ENCODE results near the gene AK8.

AK8 gene

GRCh38 chr9:132840980-132841379, 37.1 kb downstream of the AK8 start:
- Histone ChIP-seq H3K27ac (ENCODE audit: low read length, poor library complexity, severe bottlenecking) (no peak overlapping the region), H3K14ac (ENCODE audit: low read length in 2 of 2) (no peak overlapping the region), H2BK15ac (ENCODE audit: low read depth, poor library complexity, severe bottlenecking) (no peak overlapping the region), H3K36me3 (ENCODE audit: control insufficient read depth in 1 of 2, insufficient read depth in 2 of 2, low read depth in 1 of 2, low read length in 2 of 2) (no peaks in the 10 kb centered on the region), H3K9ac (ENCODE audit: low read length) (no peak overlapping the region), H3K79me1 (replicated peaks; ENCODE audit: low read length, poor library complexity, severe bottlenecking) (no peaks in the 10 kb centered on the region), H3K18ac (ENCODE audit: low read depth in 1 of 2, low read length in 2 of 2) (no peak overlapping the region), H3K4me3 (ENCODE audit: insufficient read depth in 1 of 2, low read depth in 1 of 2, low read length in 2 of 2) (no peak overlapping the region), H3K4me2 (ENCODE audit: low read length, poor library complexity, severe bottlenecking) (no peak overlapping the region), H2AK5ac (ENCODE audit: low read length, severe bottlenecking) (no peak overlapping the region), H4K8ac (ENCODE audit: low read length) (no peak overlapping the region), H2BK12ac (ENCODE audit: low read length in 2 of 2) (no peak overlapping the region), H2AFZ (ENCODE audit: low read depth, low read length) (no peak overlapping the region), H2BK5ac (ENCODE audit: low read depth, low read length, poor library complexity, severe bottlenecking) (no peak overlapping the region), H3K4me1 (ENCODE audit: control insufficient read depth, insufficient read depth, low read depth, low read length) (peaks cover 2% of the 10 kb centered on the region), H4K91ac (ENCODE audit: low read length) (no peak overlapping the region), H3K4ac (ENCODE audit: low read depth in 1 of 2, low read length in 2 of 2) (no peak overlapping the region), H3K9me3 (ENCODE audit: control insufficient read depth, low read length) (no peaks in the 10 kb centered on the region), H3K23ac (ENCODE audit: low read length in 2 of 2) (no peak overlapping the region), H2BK120ac (ENCODE audit: low read depth, low read length) (no peak overlapping the region), H3K27me3 (ENCODE audit: control insufficient read depth in 1 of 2, insufficient read depth in 1 of 2, low read length in 2 of 2) (peaks cover 4 to 6% of the 10 kb centered on the region in 2 experiments)
- 72% methylated on average over 13 of the region's 13 CpGs for WGBS
- no peak for DNase-seq

- Histone ChIP-seq H2BK15ac (ENCODE audit: low read depth, poor library complexity, severe bottlenecking) (no peak overlapping the region), H3K27me3 (ENCODE audit: control insufficient read depth in 1 of 2, insufficient read depth in 1 of 2, low read length in 2 of 2) (peaks cover 8 to 13% of the 10 kb centered on the region in 2 experiments), H3K36me3 (ENCODE audit: control insufficient read depth in 1 of 2, insufficient read depth in 2 of 2, low read depth in 1 of 2, low read length in 2 of 2) (no peaks in the 10 kb centered on the region), H3K4me2 (ENCODE audit: low read length, poor library complexity, severe bottlenecking) (no peak overlapping the region), H3K4me1 (ENCODE audit: control insufficient read depth, insufficient read depth, low read depth, low read length) (peaks cover 2% of the 10 kb centered on the region), H3K27ac (ENCODE audit: low read length, poor library complexity, severe bottlenecking) (no peak overlapping the region), H3K79me1 (replicated peaks; ENCODE audit: low read length, poor library complexity, severe bottlenecking) (no peaks in the 10 kb centered on the region), H2BK120ac (ENCODE audit: low read depth, low read length) (no peak overlapping the region), H2AK5ac (ENCODE audit: low read length, severe bottlenecking) (no peak overlapping the region), H3K23ac (ENCODE audit: low read length in 2 of 2) (no peak overlapping the region), H2BK12ac (ENCODE audit: low read length in 2 of 2) (no peak overlapping the region), H4K91ac (ENCODE audit: low read length) (no peak overlapping the region), H2BK5ac (ENCODE audit: low read depth, low read length, poor library complexity, severe bottlenecking) (no peak overlapping the region), H3K9ac (ENCODE audit: low read length) (no peak overlapping the region), H2AFZ (ENCODE audit: low read depth, low read length) (no peak overlapping the region), H3K9me3 (ENCODE audit: control insufficient read depth, low read length) (no peaks in the 10 kb centered on the region), H4K8ac (ENCODE audit: low read length) (no peak overlapping the region), H3K4me3 (ENCODE audit: insufficient read depth in 1 of 2, low read depth in 1 of 2, low read length in 2 of 2) (no peak overlapping the region), H3K18ac (ENCODE audit: low read depth in 1 of 2, low read length in 2 of 2) (no peak overlapping the region), H3K14ac (ENCODE audit: low read length in 2 of 2) (no peak overlapping the region), H3K4ac (ENCODE audit: low read depth in 1 of 2, low read length in 2 of 2) (no peak overlapping the region)
- no peak for DNase-seq
- WGBS, result 86% methylated on average over 4 of the region's 4 CpGs
Observed at GRCh38 chr9:132838291-132838690, 39.8 kb downstream of the AK8 start.

- Histone ChIP-seq H2AK5ac (ENCODE audit: low read length, severe bottlenecking) (no peak overlapping the region), H3K4ac (ENCODE audit: low read depth in 1 of 2, low read length in 2 of 2) (no peak overlapping the region), H3K4me1 (ENCODE audit: control insufficient read depth, insufficient read depth, low read depth, low read length) (peaks cover 2% of the 10 kb centered on the region), H2BK120ac (ENCODE audit: low read depth, low read length) (no peak overlapping the region), H4K8ac (ENCODE audit: low read length) (no peak overlapping the region), H3K27me3 (ENCODE audit: control insufficient read depth in 1 of 2, insufficient read depth in 1 of 2, low read length in 2 of 2) (peaks cover 13 to 17% of the 10 kb centered on the region in 2 experiments), H3K36me3 (ENCODE audit: control insufficient read depth in 1 of 2, insufficient read depth in 2 of 2, low read depth in 1 of 2, low read length in 2 of 2) (no peaks in the 10 kb centered on the region), H3K4me2 (ENCODE audit: low read length, poor library complexity, severe bottlenecking) (no peak overlapping the region), H3K14ac (ENCODE audit: low read length in 2 of 2) (no peak overlapping the region), H2AFZ (ENCODE audit: low read depth, low read length) (no peak overlapping the region), H2BK12ac (ENCODE audit: low read length in 2 of 2) (no peak overlapping the region), H3K27ac (ENCODE audit: low read length, poor library complexity, severe bottlenecking) (no peak overlapping the region), H2BK15ac (ENCODE audit: low read depth, poor library complexity, severe bottlenecking) (no peak overlapping the region), H2BK5ac (ENCODE audit: low read depth, low read length, poor library complexity, severe bottlenecking) (no peak overlapping the region), H3K79me1 (replicated peaks; ENCODE audit: low read length, poor library complexity, severe bottlenecking) (no peaks in the 10 kb centered on the region), H3K9ac (ENCODE audit: low read length) (no peak overlapping the region), H3K18ac (ENCODE audit: low read depth in 1 of 2, low read length in 2 of 2) (no peak overlapping the region), H3K9me3 (ENCODE audit: control insufficient read depth, low read length) (no peaks in the 10 kb centered on the region), H3K23ac (ENCODE audit: low read length in 2 of 2) (no peak overlapping the region), H4K91ac (ENCODE audit: low read length) (no peak overlapping the region), H3K4me3 (ENCODE audit: insufficient read depth in 1 of 2, low read depth in 1 of 2, low read length in 2 of 2) (no peak overlapping the region)
- no peak for DNase-seq
- 77% methylated on average over 15 of the region's 16 CpGs for WGBS
Observed at GRCh38 chr9:132837501-132838286, 40.4 kb downstream of the AK8 start.

- 85% methylated on average over 7 of the region's 7 CpGs for WGBS
- H3K14ac ChIP-seq (ENCODE audit: low read length in 2 of 2), result no peak overlapping the region
- no peak overlapping the region for H2BK5ac ChIP-seq (ENCODE audit: low read depth, low read length, poor library complexity, severe bottlenecking)
- H3K9me3 ChIP-seq (ENCODE audit: control insufficient read depth, low read length), result no peaks in the 10 kb centered on the region
- H3K27ac ChIP-seq (ENCODE audit: low read length, poor library complexity, severe bottlenecking), result no peak overlapping the region
- DNase-seq, result no peak
- no peak overlapping the region for H2BK15ac ChIP-seq (ENCODE audit: low read depth, poor library complexity, severe bottlenecking)
- no peaks in the 10 kb centered on the region for H3K79me1 ChIP-seq (replicated peaks; ENCODE audit: low read length, poor library complexity, severe bottlenecking)
- H3K9ac ChIP-seq (ENCODE audit: low read length), result no peak overlapping the region
- H4K91ac ChIP-seq (ENCODE audit: low read length), result no peak overlapping the region
- no peak overlapping the region for H3K23ac ChIP-seq (ENCODE audit: low read length in 2 of 2)
- H3K4me1 ChIP-seq (ENCODE audit: control insufficient read depth, insufficient read depth, low read depth, low read length), result peaks cover under 1% of the 10 kb centered on the region
- H2AFZ ChIP-seq (ENCODE audit: low read depth, low read length), result no peak overlapping the region
- no peak overlapping the region for H3K4me2 ChIP-seq (ENCODE audit: low read length, poor library complexity, severe bottlenecking)
- H2BK120ac ChIP-seq (ENCODE audit: low read depth, low read length), result no peak overlapping the region
- H3K27me3 ChIP-seq (ENCODE audit: control insufficient read depth in 1 of 2, insufficient read depth in 1 of 2, low read length in 2 of 2), result peaks cover 17 to 19% of the 10 kb centered on the region in 2 experiments
- no peaks in the 10 kb centered on the region for H3K36me3 ChIP-seq (ENCODE audit: control insufficient read depth in 1 of 2, insufficient read depth in 2 of 2, low read depth in 1 of 2, low read length in 2 of 2)
- no peak overlapping the region for H2AK5ac ChIP-seq (ENCODE audit: low read length, severe bottlenecking)
- no peak overlapping the region for H3K4me3 ChIP-seq (ENCODE audit: insufficient read depth in 1 of 2, low read depth in 1 of 2, low read length in 2 of 2)
- H2BK12ac ChIP-seq (ENCODE audit: low read length in 2 of 2), result no peak overlapping the region
- H3K4ac ChIP-seq (ENCODE audit: low read depth in 1 of 2, low read length in 2 of 2), result no peak overlapping the region
- no peak overlapping the region for H4K8ac ChIP-seq (ENCODE audit: low read length)
- H3K18ac ChIP-seq (ENCODE audit: low read depth in 1 of 2, low read length in 2 of 2), result no peak overlapping the region
Observed at GRCh38 chr9:132834343-132834742, 43.7 kb downstream of the AK8 start.
